ENCODE measurements around the gene S100PBP. TPM values are rescaled to one million over a fixed set of nuclear protein-coding genes. Genes with fewer than 3 reads are reported as not detected.

Gene S100PBP
- polyA plus RNA-seq, 1 experiment: 20.7 TPM

DNA sequence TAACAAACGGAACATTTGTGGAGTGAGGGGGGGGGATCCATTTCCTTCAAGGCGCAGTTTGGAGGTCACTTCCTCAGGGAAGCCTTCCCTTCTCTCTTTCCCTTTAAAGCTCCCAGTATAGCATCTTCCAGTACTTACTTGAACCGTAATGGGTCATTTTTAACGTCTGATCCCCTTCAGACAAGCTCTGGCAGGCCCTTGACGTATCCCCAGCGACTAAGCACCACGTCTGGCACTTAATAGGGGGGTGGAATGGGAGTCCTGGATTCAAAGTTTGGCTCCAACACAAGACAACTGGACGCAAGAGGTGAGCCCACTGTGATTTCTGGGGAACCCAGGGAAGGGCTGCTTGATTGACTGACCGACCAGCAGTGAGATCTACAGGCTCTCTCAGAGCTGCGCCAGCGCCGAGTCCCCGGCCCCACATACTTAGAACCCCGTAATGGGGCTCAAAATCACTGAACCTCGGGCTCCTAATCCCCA is 736 bp upstream of the S100PBP start:
- TF ChIP-seq, protein P1, sequence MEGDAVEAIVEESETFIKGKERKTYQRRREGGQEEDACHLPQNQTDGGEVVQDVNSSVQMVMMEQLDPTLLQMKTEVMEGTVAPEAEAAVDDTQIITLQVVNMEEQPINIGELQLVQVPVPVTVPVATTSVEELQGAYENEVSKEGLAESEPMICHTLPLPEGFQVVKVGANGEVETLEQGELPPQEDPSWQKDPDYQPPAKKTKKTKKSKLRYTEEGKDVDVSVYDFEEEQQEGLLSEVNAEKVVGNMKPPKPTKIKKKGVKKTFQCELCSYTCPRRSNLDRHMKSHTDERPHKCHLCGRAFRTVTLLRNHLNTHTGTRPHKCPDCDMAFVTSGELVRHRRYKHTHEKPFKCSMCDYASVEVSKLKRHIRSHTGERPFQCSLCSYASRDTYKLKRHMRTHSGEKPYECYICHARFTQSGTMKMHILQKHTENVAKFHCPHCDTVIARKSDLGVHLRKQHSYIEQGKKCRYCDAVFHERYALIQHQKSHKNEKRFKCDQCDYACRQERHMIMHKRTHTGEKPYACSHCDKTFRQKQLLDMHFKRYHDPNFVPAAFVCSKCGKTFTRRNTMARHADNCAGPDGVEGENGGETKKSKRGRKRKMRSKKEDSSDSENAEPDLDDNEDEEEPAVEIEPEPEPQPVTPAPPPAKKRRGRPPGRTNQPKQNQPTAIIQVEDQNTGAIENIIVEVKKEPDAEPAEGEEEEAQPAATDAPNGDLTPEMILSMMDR (IDR thresholded peaks at IDR 0.05; ENCODE audit: insufficient read depth, low read depth, low read length): no peak
- peaks cover 3% of the 10 kb centered on the region; the same call in 1 of the 2 replicates for H3K36me3 ChIP-seq (ENCODE audit: control insufficient read depth, insufficient read depth, low read length)
- H3K27me3 ChIP-seq (ENCODE audit: control insufficient read depth, insufficient read depth, low read length): no peaks in the 10 kb centered on the region
- ChIA-PET CTCF (interaction anchor here (0.7 to 1.4 kb wide), 2 partner anchors 55 to 72 kb away, joined by 3 read pairs; no protein-coding TSS in a partner anchor), POLR2A (no interaction called here)
- peak overlapping the region; percentile 69 for H3K4me3 ChIP-seq (ENCODE audit: low read depth, low read length)
- DNase-seq (ENCODE audit: low read depth): no peak

GRCh38 chr1:32817815-32818786 is 648 bp downstream of the S100PBP start:
- Histone ChIP-seq H3K36me3 (ENCODE audit: control insufficient read depth, insufficient read depth, low read length) (peaks cover 2% of the 10 kb centered on the region; the same call in 1 of the 2 replicates), H3K27me3 (ENCODE audit: control insufficient read depth, insufficient read depth, low read length) (no peaks in the 10 kb centered on the region), H3K4me3 (ENCODE audit: low read depth, low read length) (peak overlapping the region; percentile 69)
- DNase-seq (ENCODE audit: low read depth): no peak
- ChIA-PET POLR2A (no interaction called here), CTCF (interaction anchor here (0.7 kb wide), 1 partner anchor 23 kb away, joined by 3 read pairs; no protein-coding TSS in a partner anchor)
- TF ChIP-seq, protein P1 (IDR thresholded peaks at IDR 0.05; ENCODE audit: insufficient read depth, low read depth, low read length): 0 out of 2 replicates have a peak, but pooled peaks have one; percentile 15

- no peak for DNase-seq (ENCODE audit: low read depth)
- ChIA-PET POLR2A (no interaction called here), CTCF (interaction anchor here (0.6 to 0.7 kb wide), 2 partner anchors 24 to 80 kb away, joined by 3 read pairs; no protein-coding TSS in a partner anchor)
- H3K27me3 ChIP-seq (ENCODE audit: control insufficient read depth, insufficient read depth, low read length): no peaks in the 10 kb centered on the region
- H3K4me3 ChIP-seq (ENCODE audit: low read depth, low read length): peak overlapping the region; percentile 69
- H3K36me3 ChIP-seq (ENCODE audit: control insufficient read depth, insufficient read depth, low read length): peaks cover 2% of the 10 kb centered on the region; the same call in 1 of the 2 replicates
- TF ChIP-seq, protein P1 (IDR thresholded peaks at IDR 0.05; ENCODE audit: insufficient read depth, low read depth, low read length): no peak
These were observed 1.5 kb downstream of the S100PBP start for GRCh38 chr1:32818804-32819541.

DNA sequence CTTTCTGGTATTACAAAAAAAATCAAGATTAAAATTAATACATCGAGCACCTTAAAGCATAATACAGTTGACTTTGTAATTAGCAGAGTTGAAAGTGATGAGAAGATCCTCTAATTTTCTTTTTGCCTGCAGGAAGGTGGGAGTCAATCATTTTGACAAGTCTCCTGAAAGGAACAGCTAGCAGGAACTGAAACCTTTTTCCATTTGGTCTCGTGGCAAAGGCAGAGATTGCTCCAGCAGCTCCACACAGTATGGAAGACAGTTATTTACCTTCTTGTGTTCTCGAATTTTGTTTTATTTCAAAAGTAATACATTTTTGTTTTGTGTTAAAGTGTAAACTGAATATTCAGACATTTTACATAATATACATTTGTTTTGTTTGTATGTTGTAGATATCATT is 7.7 kb downstream of the S100PBP start:
- ChIA-PET CTCF (no interaction called here), POLR2A (no interaction called here)
- Histone ChIP-seq H3K4me3 (ENCODE audit: low read depth, low read length) (no peak overlapping the region), H3K36me3 (ENCODE audit: control insufficient read depth, insufficient read depth, low read length) (peaks cover 2% of the 10 kb centered on the region), H3K27me3 (ENCODE audit: control insufficient read depth, insufficient read depth, low read length) (no peaks in the 10 kb centered on the region)
- TF ChIP-seq, protein P1 (IDR thresholded peaks at IDR 0.05; ENCODE audit: insufficient read depth, low read depth, low read length): no peak
- no peak for DNase-seq (ENCODE audit: low read depth)

DNA sequence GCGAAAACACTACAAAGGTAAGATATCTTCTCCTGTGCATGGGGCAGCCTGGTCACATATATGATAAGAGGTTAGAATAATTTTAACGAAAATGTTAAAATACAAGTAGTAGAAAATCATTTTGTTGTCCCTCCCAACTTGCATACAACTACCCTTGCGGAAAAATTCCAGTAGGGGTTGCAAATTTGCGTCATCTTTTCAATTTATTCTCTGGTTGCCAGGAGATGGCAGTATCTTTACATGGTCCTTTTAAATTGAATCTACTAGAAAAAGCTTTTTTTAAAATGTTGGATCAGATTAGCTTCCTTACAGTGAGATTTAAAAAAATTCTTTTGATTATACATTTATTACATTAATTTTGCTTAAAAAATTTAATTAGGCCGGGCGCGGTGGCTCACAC is 10.9 kb downstream of the S100PBP start:
- TF ChIP-seq, protein P1 (IDR thresholded peaks at IDR 0.05; ENCODE audit: insufficient read depth, low read depth, low read length): no peak
- Histone ChIP-seq H3K36me3 (ENCODE audit: control insufficient read depth, insufficient read depth, low read length) (peaks cover 4% of the 10 kb centered on the region), H3K4me3 (ENCODE audit: low read depth, low read length) (no peak overlapping the region), H3K27me3 (ENCODE audit: control insufficient read depth, insufficient read depth, low read length) (no peaks in the 10 kb centered on the region)
- ChIA-PET POLR2A (no interaction called here), CTCF (no interaction called here)
- DNase-seq (ENCODE audit: low read depth): no peak

Measured in BJ (cell line).